ENCODE measurements around the gene ALB.

DNA sequence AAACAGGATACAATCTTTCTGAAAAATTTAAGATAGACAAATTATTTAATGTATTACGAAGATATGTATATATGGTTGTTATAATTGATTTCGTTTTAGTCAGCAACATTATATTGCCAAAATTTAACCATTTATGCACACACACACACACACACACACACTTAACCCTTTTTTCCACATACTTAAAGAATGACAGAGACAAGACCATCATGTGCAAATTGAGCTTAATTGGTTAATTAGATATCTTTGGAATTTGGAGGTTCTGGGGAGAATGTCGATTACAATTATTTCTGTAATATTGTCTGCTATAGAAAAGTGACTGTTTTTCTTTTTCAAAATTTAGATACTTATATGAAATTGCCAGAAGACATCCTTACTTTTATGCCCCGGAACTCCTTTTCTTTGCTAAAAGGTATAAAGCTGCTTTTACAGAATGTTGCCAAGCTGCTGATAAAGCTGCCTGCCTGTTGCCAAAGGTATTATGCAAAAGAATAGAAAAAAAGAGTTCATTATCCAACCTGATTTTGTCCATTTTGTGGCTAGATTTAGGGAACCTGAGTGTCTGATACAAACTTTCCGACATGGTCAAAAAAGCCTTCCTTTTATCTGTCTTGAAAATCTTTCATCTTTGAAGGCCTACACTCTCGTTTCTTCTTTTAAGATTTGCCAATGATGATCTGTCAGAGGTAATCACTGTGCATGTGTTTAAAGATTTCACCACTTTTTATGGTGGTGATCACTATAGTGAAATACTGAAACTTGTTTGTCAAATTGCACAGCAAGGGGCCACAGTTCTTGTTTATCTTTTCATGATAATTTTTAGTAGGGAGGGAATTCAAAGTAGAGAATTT lies 5.2 kb downstream of the ALB start:
- no peak for TF ChIP-seq POLR2A (IDR thresholded peaks at IDR 0.05)
- TF ChIP-seq, protein P1, sequence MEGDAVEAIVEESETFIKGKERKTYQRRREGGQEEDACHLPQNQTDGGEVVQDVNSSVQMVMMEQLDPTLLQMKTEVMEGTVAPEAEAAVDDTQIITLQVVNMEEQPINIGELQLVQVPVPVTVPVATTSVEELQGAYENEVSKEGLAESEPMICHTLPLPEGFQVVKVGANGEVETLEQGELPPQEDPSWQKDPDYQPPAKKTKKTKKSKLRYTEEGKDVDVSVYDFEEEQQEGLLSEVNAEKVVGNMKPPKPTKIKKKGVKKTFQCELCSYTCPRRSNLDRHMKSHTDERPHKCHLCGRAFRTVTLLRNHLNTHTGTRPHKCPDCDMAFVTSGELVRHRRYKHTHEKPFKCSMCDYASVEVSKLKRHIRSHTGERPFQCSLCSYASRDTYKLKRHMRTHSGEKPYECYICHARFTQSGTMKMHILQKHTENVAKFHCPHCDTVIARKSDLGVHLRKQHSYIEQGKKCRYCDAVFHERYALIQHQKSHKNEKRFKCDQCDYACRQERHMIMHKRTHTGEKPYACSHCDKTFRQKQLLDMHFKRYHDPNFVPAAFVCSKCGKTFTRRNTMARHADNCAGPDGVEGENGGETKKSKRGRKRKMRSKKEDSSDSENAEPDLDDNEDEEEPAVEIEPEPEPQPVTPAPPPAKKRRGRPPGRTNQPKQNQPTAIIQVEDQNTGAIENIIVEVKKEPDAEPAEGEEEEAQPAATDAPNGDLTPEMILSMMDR (IDR thresholded peaks at IDR 0.05), result no peak

All from esophagus squamous epithelium (tissue), 4 donors.